ENCODE data around the gene LBHD1. TPM values are rescaled to one million over a fixed set of nuclear protein-coding genes. Genes with fewer than 3 reads are reported as not detected.
"Not testable (repeated sequence)": the region's sequence is repeated elsewhere in the genome, so short reads cannot be mapped to it uniquely, and the experiment has no call there.

LBHD1 gene
- total RNA-seq, 1 donor from 2014 or later, result 6.1 TPM

DNA sequence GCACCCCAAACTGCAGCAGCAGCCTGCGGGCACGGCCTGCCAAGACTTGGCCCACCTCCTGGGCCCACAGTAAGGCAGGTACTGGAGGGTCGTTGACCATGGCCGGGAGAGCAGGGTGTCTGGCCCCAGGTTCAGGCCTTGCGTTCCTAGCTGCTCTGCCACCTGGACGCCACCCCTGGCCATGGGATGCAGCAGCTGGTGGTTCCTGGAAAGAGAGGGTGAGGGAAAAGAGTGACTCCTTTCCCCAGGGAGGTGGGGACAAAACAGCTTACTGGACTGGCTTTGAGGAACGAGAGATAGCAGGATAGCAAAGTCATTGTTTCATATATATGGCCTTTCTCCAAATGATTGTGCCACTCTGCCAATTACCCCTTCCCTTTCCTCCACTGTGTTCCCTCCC lies 33.3 kb upstream of the LBHD1 start:
- DNase-seq (peak; percentile 63), ATAC-seq (no peak)
- intact Hi-C loops (cut with DNase I), result no loop called here
- no peaks in the 10 kb centered on the region for H3K27me3 ChIP-seq
- peaks cover 36% of the 10 kb centered on the region for H3K4me1 ChIP-seq
- peak overlapping the region; percentile 95 for H3K27ac ChIP-seq
- peak overlapping the region; percentile 92 for H3K4me3 ChIP-seq
- H3K9me3 ChIP-seq, result no peaks in the 10 kb centered on the region
- TF ChIP-seq, protein P1, sequence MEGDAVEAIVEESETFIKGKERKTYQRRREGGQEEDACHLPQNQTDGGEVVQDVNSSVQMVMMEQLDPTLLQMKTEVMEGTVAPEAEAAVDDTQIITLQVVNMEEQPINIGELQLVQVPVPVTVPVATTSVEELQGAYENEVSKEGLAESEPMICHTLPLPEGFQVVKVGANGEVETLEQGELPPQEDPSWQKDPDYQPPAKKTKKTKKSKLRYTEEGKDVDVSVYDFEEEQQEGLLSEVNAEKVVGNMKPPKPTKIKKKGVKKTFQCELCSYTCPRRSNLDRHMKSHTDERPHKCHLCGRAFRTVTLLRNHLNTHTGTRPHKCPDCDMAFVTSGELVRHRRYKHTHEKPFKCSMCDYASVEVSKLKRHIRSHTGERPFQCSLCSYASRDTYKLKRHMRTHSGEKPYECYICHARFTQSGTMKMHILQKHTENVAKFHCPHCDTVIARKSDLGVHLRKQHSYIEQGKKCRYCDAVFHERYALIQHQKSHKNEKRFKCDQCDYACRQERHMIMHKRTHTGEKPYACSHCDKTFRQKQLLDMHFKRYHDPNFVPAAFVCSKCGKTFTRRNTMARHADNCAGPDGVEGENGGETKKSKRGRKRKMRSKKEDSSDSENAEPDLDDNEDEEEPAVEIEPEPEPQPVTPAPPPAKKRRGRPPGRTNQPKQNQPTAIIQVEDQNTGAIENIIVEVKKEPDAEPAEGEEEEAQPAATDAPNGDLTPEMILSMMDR (IDR thresholded peaks at IDR 0.05), result no peak
- H3K36me3 ChIP-seq, result peaks cover 15% of the 10 kb centered on the region

DNA sequence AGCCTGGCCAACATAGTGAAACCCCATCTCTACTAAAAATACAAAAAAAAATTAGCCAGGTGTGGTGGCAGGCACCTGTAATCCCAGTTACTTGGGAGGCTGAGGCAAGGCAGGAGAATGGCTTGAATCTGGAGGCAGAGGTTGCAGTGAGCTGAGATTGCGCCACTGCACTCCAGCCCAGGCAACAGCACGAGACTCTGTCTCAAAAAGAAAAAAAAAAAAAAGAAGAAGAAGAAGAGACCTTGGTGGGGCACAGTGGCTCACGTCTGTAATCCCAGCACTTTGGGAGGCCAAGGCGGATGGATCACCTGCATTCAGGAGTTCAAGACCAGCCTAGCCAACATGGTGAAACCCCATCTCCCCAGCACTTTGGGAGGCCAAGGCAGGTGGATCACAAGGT lies 31.9 kb upstream of the LBHD1 start:
- intact Hi-C loops (cut with DNase I); ATAC-seq; H3K4me3 ChIP-seq; H3K27ac ChIP-seq; H3K27me3 ChIP-seq; H3K9me3 ChIP-seq: not testable (repeated sequence)
- Histone ChIP-seq H3K36me3 (peaks cover 13% of the 10 kb centered on the region), H3K4me1 (peaks cover 29% of the 10 kb centered on the region)
- DNase-seq, result peak; percentile 63

DNA sequence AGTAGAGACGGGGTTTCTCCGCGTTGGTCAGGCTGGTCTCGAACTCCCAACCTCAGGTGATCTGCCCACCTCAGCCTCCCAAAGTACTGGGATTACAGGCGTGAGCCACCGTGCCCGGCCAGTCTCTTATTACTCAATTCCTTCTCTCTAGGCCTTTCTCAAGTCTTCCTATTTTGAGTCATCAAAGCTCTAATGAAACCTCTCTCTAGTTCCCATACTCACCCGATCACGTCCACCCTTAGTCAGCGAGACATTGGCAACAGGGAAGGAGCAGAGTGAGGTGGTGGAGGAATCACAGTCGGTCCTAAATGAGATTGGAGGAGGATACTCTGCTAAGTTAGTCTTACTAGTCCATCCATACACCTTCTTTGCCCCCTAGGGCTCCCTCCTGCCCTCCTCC lies 30.2 kb upstream of the LBHD1 start:
- TF ChIP-seq, protein P1 (IDR thresholded peaks at IDR 0.05), result no peak
- DNase-seq (peak; percentile 47), ATAC-seq (peak; percentile 3)
- no peaks in the 10 kb centered on the region for H3K9me3 ChIP-seq
- H3K4me3 ChIP-seq, result no peak overlapping the region
- H3K36me3 ChIP-seq, result peaks cover 13% of the 10 kb centered on the region
- peaks cover 17% of the 10 kb centered on the region for H3K4me1 ChIP-seq
- no peaks in the 10 kb centered on the region for H3K27me3 ChIP-seq
- intact Hi-C loops (cut with DNase I), result no loop called here
- no peak overlapping the region for H3K27ac ChIP-seq

DNA sequence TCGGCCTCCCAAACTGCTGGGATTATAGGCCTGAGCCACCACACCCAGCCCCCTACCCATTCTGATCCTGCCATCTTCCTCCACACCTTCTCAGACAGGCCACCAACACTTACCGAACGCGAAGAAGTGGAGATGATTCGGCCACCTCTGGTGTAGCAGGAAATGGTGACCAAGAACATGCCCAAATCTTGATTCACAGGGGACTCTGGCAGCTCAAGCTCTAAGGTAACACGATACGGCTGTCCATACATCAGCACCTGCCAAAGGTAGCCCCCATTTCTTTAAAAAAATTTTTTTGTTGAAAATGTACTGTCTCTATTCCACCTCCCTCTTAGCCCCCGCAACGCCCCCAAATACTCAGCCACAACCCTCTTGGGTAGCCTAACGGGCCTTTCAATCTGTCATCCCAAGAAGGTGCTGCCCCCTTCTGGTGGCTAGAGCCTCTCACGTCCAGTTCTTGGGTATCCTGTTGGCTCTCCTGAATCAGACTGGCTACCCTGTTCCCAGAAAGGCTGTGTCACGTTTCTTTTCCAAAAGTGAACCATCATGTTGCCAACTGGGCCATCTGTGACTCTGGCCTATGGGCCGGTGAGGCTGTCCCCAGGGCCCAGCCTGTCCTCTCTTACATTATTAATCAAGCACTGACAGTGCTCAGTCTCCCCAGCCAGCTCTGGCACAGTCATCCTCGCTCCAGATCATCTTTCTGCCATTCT lies 22.5 kb upstream of the LBHD1 start:
- H3K36me3 ChIP-seq, result peaks cover 34% of the 10 kb centered on the region
- ATAC-seq, result peak; percentile 94
- H3K9me3 ChIP-seq, result no peaks in the 10 kb centered on the region
- intact Hi-C loops (cut with DNase I), result no loop called here
- peak; percentile 82 for DNase-seq
- TF ChIP-seq, protein P1 (IDR thresholded peaks at IDR 0.05), result peak; percentile 87
- no peak overlapping the region for H3K27ac ChIP-seq
- H3K4me3 ChIP-seq, result no peak overlapping the region
- no peaks in the 10 kb centered on the region for H3K27me3 ChIP-seq
- no peaks in the 10 kb centered on the region for H3K4me1 ChIP-seq

DNA sequence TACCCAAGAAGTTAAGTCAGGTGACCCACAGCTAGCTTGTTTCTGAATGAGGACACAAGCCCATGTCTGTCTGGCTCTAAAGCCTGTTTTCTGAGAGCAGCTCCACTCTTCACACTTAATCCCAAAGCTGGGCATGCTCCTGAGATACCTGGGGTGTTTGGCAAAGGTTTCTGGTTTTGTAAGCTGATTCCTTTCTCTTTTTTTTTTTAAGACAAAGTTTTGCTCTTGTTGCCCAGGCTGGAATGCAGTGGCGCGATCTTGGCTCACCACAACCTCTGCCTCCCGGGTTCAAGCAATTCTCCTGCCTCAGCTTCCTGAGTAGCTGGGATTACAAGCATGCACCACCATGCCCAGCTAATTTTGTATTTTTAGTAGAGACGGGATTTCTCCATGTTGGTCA lies 21.6 kb upstream of the LBHD1 start:
- H3K27me3 ChIP-seq; intact Hi-C loops (cut with DNase I); H3K4me3 ChIP-seq; H3K27ac ChIP-seq; DNase-seq; H3K9me3 ChIP-seq; H3K4me1 ChIP-seq; ATAC-seq: not testable (repeated sequence)
- peaks cover 34% of the 10 kb centered on the region for H3K36me3 ChIP-seq

DNA sequence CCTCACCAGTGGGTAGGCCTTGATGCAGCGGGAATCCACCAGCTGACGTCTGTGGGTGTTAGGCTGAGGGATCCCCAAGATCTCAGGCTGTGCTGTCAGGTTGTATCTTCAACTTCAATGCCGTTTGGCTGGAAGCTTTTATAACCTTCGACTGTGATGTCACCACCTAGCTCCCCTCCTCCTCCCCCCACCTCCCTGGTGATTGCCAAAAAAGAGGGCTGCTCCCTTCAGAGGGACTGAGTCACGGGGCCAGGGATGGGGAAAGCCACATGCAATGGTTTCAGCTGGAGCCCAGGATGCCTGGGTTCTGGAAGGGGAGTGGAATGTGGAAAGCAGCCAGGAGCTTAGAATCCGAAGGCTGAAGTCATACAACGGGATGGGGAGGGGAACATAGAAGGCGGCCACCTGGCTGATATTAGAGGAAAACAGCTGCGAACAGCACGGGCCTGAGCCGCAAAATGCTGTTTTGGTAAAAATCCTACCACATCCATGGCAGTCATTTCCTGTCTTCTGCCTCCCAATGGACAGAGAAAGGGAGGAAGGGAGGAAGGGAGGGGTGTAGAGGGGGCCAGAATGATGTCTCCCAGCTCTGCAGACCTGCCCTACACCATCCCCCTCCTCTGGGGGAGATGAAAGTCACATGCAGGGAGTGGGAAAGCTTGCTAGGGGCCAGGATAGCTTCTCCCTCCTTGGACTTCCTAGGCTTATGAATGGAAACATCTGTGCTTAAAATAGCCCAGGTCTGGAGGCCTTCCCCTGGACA lies 17.5 kb upstream of the LBHD1 start, which contains the start of gene LRRN4CL:
LRRN4CL (minus strand) TSS at position 110 of the 763 bp plus-strand sequence. CDS start 1,022 bp downstream, outside the sequence.
- no peaks in the 10 kb centered on the region for H3K9me3 ChIP-seq
- no peak for DNase-seq
- TF ChIP-seq, protein P1 (IDR thresholded peaks at IDR 0.05), result no peak
- H3K36me3 ChIP-seq, result peaks cover 34% of the 10 kb centered on the region
- intact Hi-C loops (cut with DNase I), result no loop called here
- peaks cover 9% of the 10 kb centered on the region for H3K27me3 ChIP-seq
- peak; percentile 24 for ATAC-seq
- peak within 1 kb of the TSS; percentile 36 for H3K27ac ChIP-seq
- H3K4me3 ChIP-seq, result peak within 1 kb of the TSS; percentile 19
- no peaks in the 10 kb centered on the region for H3K4me1 ChIP-seq
